IMR-90 (cell line): ENCODE measurements around the gene SLC9A3. TPM values are rescaled to one million over a fixed set of nuclear protein-coding genes. Genes with fewer than 3 reads are reported as not detected.

Experiments used
- ATAC-seq: fragments of 200-7000 bp; cut with Tn5 transposase; 2 replicates; pipeline ENCODE4 v1.9.1; 2020; ENCODE audit warnings: low read depth, mild to moderate bottlenecking, moderate library complexity
- BruUV-seq: library from RNA; stranded (reverse); fragments of 400-500 nt; replicated peaks from 2 replicates; lab custom pipeline; 2021; lab: Mats Ljungman, UMichigan
- CTCF ChIA-PET: fragments of 300-600 bp; formaldehyde crosslinking; extraction: SDS; loops from one replicate; lab custom pipeline; 2021; ENCODE audit warnings: antibody characterized with exemption; lab: Yijun Ruan, JAX
- POLR2A ChIA-PET: fragments of 300-600 bp; sonication (Branson Sonifier 250); formaldehyde crosslinking; loops from one replicate; lab custom pipeline; 2022; ENCODE audit warnings: antibody characterized with exemption; ENCODE audit not compliant: unreplicated experiment; lab: Charles Lee
- DNase-seq: peaks from one replicate; pipeline ENCODE4 v3.0.0; 2013
- H2AFZ ChIP-seq: replicated peaks from 2 replicates; pipeline ENCODE3; 2013; ENCODE audit warnings: low read length, mild to moderate bottlenecking; ENCODE audit not compliant: poor library complexity
- H2AK5ac ChIP-seq: 2 replicates; pipeline ENCODE4 v1.6.1; 2013; ENCODE audit warnings: low read depth, low read length, inconsistent platforms
- H2AK9ac ChIP-seq: replicated peaks from 2 replicates; pipeline ENCODE3; 2013; ENCODE audit warnings: mild to moderate bottlenecking, low read depth, low read length, moderate library complexity; ENCODE audit not compliant: poor library complexity
- H2BK120ac ChIP-seq: 2 replicates; pipeline ENCODE4 v1.6.1; 2013; ENCODE audit warnings: low read depth, low read length, inconsistent platforms
- H2BK15ac ChIP-seq: 3 replicates; pipeline ENCODE4 v1.6.1; 2013; ENCODE audit warnings: low read depth, low read length, inconsistent platforms
- H2BK20ac ChIP-seq: 2 replicates; pipeline ENCODE4 v1.6.1; 2013; ENCODE audit warnings: low read depth, mild to moderate bottlenecking, inconsistent platforms, low read length, moderate library complexity
- H2BK5ac ChIP-seq: 2 replicates; pipeline ENCODE4 v1.6.1; 2013; ENCODE audit warnings: mild to moderate bottlenecking, low read depth, low read length, inconsistent platforms; ENCODE audit not compliant: poor library complexity, severe bottlenecking
- H3K14ac ChIP-seq: replicated peaks from 2 replicates; pipeline ENCODE4 v1.6.1; 2013; ENCODE audit warnings: low read depth, low read length, inconsistent platforms
- H3K18ac ChIP-seq: 2 replicates; pipeline ENCODE4 v1.6.1; 2013; ENCODE audit warnings: low read depth, low read length, control low read depth
- H3K23ac ChIP-seq: 2 replicates; pipeline ENCODE4 v1.6.1; 2013; ENCODE audit warnings: low read depth, low read length, inconsistent platforms
- H3K27ac ChIP-seq: 2 replicates; pipeline ENCODE4 v1.5.1; 2013; ENCODE audit warnings: mild to moderate bottlenecking, control low read depth, low read length; ENCODE audit not compliant: insufficient read depth
- H3K27me3 ChIP-seq: 2 replicates; pipeline ENCODE4 v1.6.1; 2013; ENCODE audit warnings: low read length; ENCODE audit not compliant: control insufficient read depth, insufficient read depth
- H3K36me3 ChIP-seq: 2 replicates; pipeline ENCODE4 v1.6.1; 2013; ENCODE audit warnings: low read length, mixed read lengths; ENCODE audit not compliant: control insufficient read depth, insufficient read depth
- H3K4ac ChIP-seq: 2 replicates; pipeline ENCODE4 v1.6.1; 2013; ENCODE audit warnings: low read depth, low read length, inconsistent platforms
- H3K4me1 ChIP-seq: 2 replicates; pipeline ENCODE4 v1.6.1; 2013; ENCODE audit warnings: low read length, mixed read lengths; ENCODE audit not compliant: control insufficient read depth, insufficient read depth
- H3K4me2 ChIP-seq: 2 replicates; pipeline ENCODE4 v1.6.1; 2013; ENCODE audit warnings: low read depth, mild to moderate bottlenecking, control low read depth, low read length, moderate library complexity
- H3K4me3 ChIP-seq: 2 replicates; pipeline ENCODE4 v1.5.1; 2013; ENCODE audit warnings: low read depth, mild to moderate bottlenecking, control low read depth, low read length, moderate library complexity; ENCODE audit not compliant: insufficient read depth
- H3K56ac ChIP-seq: 2 replicates; pipeline ENCODE4 v1.6.1; 2013; ENCODE audit warnings: low read length, inconsistent platforms; ENCODE audit not compliant: insufficient read depth; ENCODE audit errors: extremely low read depth
- H3K79me1 ChIP-seq, 2 experiments: 2 replicates each; pipeline ENCODE4 v1.6.1; 2013; ENCODE audit warnings: low read length in 2 of 2, inconsistent platforms in 1 of 2, low read depth in 1 of 2
- H3K9ac ChIP-seq: 2 replicates; pipeline ENCODE4 v1.6.1; 2013; ENCODE audit warnings: low read depth, low read length, control low read depth
- H3K9me1 ChIP-seq: 2 replicates; pipeline ENCODE4 v1.6.1; 2013; ENCODE audit warnings: low read length, inconsistent platforms; ENCODE audit not compliant: insufficient read depth
- H3K9me3 ChIP-seq: 2 replicates; pipeline ENCODE4 v1.6.1; 2013; ENCODE audit warnings: low read length; ENCODE audit not compliant: control insufficient read depth, insufficient read depth
- H4K20me1 ChIP-seq: 2 replicates; pipeline ENCODE4 v1.6.1; 2013; ENCODE audit warnings: low read length, inconsistent platforms; ENCODE audit not compliant: insufficient read depth
- H4K5ac ChIP-seq: 2 replicates; pipeline ENCODE4 v1.6.1; 2013; ENCODE audit warnings: mild to moderate bottlenecking, low read depth, low read length, control low read depth
- H4K8ac ChIP-seq, 2 experiments: 2 replicates each; pipeline ENCODE4 v1.6.1; 2013; ENCODE audit warnings: low read depth in 2 of 2, low read length in 2 of 2, control low read depth in 1 of 2, inconsistent platforms in 1 of 2
- H4K91ac ChIP-seq: 2 replicates; pipeline ENCODE4 v1.6.1; 2013; ENCODE audit warnings: low read depth, low read length, inconsistent platforms; ENCODE audit not compliant: insufficient read depth
- FOS ChIP-seq: fragments of 150-350 bp; IDR thresholded peaks from 2 replicates; pipeline ENCODE4 v1.6.1; 2016; ENCODE audit warnings: low read depth, low read length
- RCOR1 ChIP-seq: IDR thresholded peaks from 2 replicates; pipeline ENCODE4 v1.6.1; 2012; ENCODE audit warnings: mild to moderate bottlenecking, low read length, improper control_type of control experiment; ENCODE audit not compliant: insufficient replicate concordance
- SMC3 ChIP-seq: fragments of 150-350 bp; IDR thresholded peaks from 2 replicates; pipeline ENCODE4 v1.6.1; 2016; ENCODE audit warnings: low read depth, mild to moderate bottlenecking, antibody characterized with exemption, low read length, moderate library complexity
- WGBS, 2 experiments: methylation state at CpG; one replicate each; pipeline versions ENCODE4 v1.1.5 to v1.1.7; 2013; ENCODE audit warnings: missing lambda C conversion rate in 2 of 2; ENCODE audit not compliant: insufficient read length in 1 of 2; ENCODE audit errors: extremely low coverage in 2 of 2; 5-methylcytosine and 5-hydroxymethylcytosine counted together
- dilution Hi-C: fragments of 300-500 bp; cut with HindIII; formaldehyde crosslinking; loops from one replicate; pipeline ENCODE4 v1.14.3; 2018; ENCODE audit warnings: low sequenced_read_pairs; ENCODE audit not compliant: unreplicated experiment
- in situ Hi-C: fragments of 300-500 bp; cut with MboI; formaldehyde crosslinking; loops from 3 replicates; pipeline ENCODE4 v1.14.3; 2019; ENCODE audit warnings: low sequenced_read_pairs, inconsistent platforms, mixed read lengths
- intact Hi-C: fragments of 100-400 bp; cut with micrococcal nuclease; formaldehyde crosslinking; loops from 2 replicates; pipeline ENCODE4 v1.10.0; 2022
- polyA plus RNA-seq, 3 experiments: library from polyadenylated mRNA; depleted of rRNA; stranded (reverse); fragments of >200 nt; gene quantifications; 2 replicates each; pipeline ENCODE4 v1.2.3, GENCODE V29; 2012; ENCODE audit warnings: low replicate concordance in 1 of 3
- total RNA-seq: library from RNA; depleted of rRNA; stranded (reverse); fragments of >200 nt; gene quantifications from 2 replicates; pipeline ENCODE4 v1.2.3, GENCODE V29; 2012

Gene SLC9A3
- total and polyA plus RNA-seq, 2 of the 4 experiments (the other 2 are of a cell fraction): 0.72 to 1.5 TPM

- no peak overlapping the region for H4K5ac ChIP-seq
- no peak overlapping the region for H3K27ac ChIP-seq
- no peak overlapping the region for H3K4ac ChIP-seq
- peaks cover 45% of the 10 kb centered on the region for H3K27me3 ChIP-seq
- no peak overlapping the region for H3K18ac ChIP-seq
- H3K4me2 ChIP-seq: no peak overlapping the region
- no peak overlapping the region for H2BK120ac ChIP-seq
- H4K20me1 ChIP-seq: no peaks in the 10 kb centered on the region
- H3K9ac ChIP-seq: no peak overlapping the region
- in situ Hi-C loops: no loop called here
- no peak overlapping the region for H4K91ac ChIP-seq
- POLR2A ChIA-PET: no interaction called here
- DNase-seq (no peak), ATAC-seq (no peak)
- H2BK5ac ChIP-seq: no peak overlapping the region
- no TSS peak for BruUV-seq
- no peaks in the 10 kb centered on the region for H3K79me1 ChIP-seq
- H3K4me1 ChIP-seq: no peaks in the 10 kb centered on the region
- intact Hi-C loops: no loop called here
- H3K56ac ChIP-seq: no peak overlapping the region
- H3K36me3 ChIP-seq: no peaks in the 10 kb centered on the region
- H2BK15ac ChIP-seq: no peak overlapping the region
- H4K8ac ChIP-seq: no peak overlapping the region
- H2AK9ac ChIP-seq: no peak overlapping the region
- no peaks in the 10 kb centered on the region for H3K9me3 ChIP-seq
- no peak overlapping the region for H3K23ac ChIP-seq
- WGBS, 2 experiments: 88% methylated on average over 12 of the region's 38 CpGs; no CpG with 5 or more reads in 1 of the 2 experiments
- dilution Hi-C loops: no loop called here
- H3K14ac ChIP-seq: no peak overlapping the region
- CTCF ChIA-PET: no interaction called here
- no peak overlapping the region for H2AK5ac ChIP-seq
- H3K4me3 ChIP-seq: no peak overlapping the region
- no peak overlapping the region for H2BK20ac ChIP-seq
- H3K9me1 ChIP-seq: no peaks in the 10 kb centered on the region
- TF ChIP-seq FOS: no peak
- no peak for TF ChIP-seq RCOR1
- no peak for TF ChIP-seq SMC3
- no peak overlapping the region for H2AFZ ChIP-seq
Observed at GRCh38 chr5:494667-495255, 29.5 kb downstream of the SLC9A3 start.
